Measurements from ENCODE around the gene ZHX3. TPM values are rescaled to one million over a fixed set of nuclear protein-coding genes. Genes with fewer than 3 reads are reported as not detected.
A peak's percentile ranks its signal among the peaks of the same experiment; 100 is the strongest.

Gene ZHX3
- total and polyA plus RNA-seq, 2 of the 13 experiments (the other 11 are each of a cell fraction or from before 2014, with no cell fraction given), result 8.4 to 11.7 TPM

DNA sequence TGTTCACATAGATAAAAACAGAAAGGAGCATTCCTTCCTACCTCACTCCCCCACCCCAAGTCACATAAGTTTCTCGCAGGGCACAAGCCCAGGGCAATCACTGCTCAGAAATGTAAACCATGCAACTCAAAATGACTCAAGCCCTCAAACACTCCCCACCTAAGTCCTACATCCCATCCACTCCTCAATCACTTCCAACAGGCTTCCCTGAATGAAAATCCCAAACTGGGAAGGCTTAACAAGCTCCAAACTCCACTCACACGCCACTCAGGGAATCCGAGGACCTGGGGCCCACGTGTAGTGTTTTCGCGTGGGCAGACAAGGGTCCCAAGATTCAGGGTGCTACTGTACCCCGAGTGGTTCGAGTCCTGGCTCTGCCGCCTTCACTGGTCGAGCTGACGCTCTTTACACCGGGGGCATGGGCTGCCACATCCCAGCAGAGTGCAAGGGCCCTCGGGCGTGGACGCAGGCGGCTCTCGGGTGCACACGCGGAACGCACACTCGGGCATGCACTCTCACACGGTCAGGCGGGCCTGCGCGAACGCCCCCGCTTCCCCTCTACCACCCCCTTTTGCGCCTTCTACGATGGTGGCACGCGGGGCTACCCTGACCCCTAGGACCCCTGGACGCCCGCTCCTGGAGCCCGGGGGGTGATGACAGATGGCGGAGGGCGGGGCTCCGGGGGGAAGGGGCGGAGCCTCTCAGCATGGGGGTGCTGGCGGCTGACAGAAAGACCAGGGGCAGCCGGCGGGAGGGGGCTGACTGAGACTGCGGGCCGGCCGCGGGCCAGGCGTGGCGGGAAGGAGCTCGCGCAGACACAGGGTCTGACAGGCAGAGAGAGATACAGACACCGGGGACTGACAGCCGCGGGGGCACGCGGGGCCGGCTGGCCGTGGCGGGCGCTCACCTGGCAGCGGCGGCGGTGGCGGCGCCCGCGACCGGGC is 657 bp downstream of the ZHX3 start (continued):
- TF ChIP-seq, protein P1, sequence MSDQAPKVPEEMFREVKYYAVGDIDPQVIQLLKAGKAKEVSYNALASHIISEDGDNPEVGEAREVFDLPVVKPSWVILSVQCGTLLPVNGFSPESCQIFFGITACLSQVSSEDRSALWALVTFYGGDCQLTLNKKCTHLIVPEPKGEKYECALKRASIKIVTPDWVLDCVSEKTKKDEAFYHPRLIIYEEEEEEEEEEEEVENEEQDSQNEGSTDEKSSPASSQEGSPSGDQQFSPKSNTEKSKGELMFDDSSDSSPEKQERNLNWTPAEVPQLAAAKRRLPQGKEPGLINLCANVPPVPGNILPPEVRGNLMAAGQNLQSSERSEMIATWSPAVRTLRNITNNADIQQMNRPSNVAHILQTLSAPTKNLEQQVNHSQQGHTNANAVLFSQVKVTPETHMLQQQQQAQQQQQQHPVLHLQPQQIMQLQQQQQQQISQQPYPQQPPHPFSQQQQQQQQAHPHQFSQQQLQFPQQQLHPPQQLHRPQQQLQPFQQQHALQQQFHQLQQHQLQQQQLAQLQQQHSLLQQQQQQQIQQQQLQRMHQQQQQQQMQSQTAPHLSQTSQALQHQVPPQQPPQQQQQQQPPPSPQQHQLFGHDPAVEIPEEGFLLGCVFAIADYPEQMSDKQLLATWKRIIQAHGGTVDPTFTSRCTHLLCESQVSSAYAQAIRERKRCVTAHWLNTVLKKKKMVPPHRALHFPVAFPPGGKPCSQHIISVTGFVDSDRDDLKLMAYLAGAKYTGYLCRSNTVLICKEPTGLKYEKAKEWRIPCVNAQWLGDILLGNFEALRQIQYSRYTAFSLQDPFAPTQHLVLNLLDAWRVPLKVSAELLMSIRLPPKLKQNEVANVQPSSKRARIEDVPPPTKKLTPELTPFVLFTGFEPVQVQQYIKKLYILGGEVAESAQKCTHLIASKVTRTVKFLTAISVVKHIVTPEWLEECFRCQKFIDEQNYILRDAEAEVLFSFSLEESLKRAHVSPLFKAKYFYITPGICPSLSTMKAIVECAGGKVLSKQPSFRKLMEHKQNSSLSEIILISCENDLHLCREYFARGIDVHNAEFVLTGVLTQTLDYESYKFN (CRISPR knock-in tag; conservative IDR thresholded peaks at IDR 0.05), result no peak
- TF ChIP-seq SCMH1 (CRISPR knock-in tag; IDR thresholded peaks at IDR 0.05; ENCODE audit: borderline replicate concordance) (no peak), GFI1 (CRISPR knock-in tag; IDR thresholded peaks at IDR 0.05; ENCODE audit: borderline replicate concordance) (peak; percentile 88), ZNF230 (CRISPR knock-in tag; IDR thresholded peaks at IDR 0.05) (0 out of 2 replicates have a peak, but pooled peaks have one; percentile 37), ZNF30 (CRISPR knock-in tag; IDR thresholded peaks at IDR 0.05) (peak; percentile 72; the same call in 1 of the 2 replicates), SNAPC4 (CRISPR knock-in tag; IDR thresholded peaks at IDR 0.05) (no peak), TBX2 (CRISPR knock-in tag; IDR thresholded peaks at IDR 0.05; ENCODE audit: borderline replicate concordance) (peak; percentile 73), ZBTB4 (CRISPR knock-in tag; IDR thresholded peaks at IDR 0.05; ENCODE audit: borderline replicate concordance) (0 out of 2 replicates have a peak, but pooled peaks have one; percentile 75), ZNF570 (CRISPR knock-in tag; IDR thresholded peaks at IDR 0.05; ENCODE audit: borderline replicate concordance) (no peak), HCFC1 (IDR thresholded peaks at IDR 0.05; ENCODE audit: low read depth, low read length) (no peak), ZNF552 (CRISPR knock-in tag; IDR thresholded peaks at IDR 0.05; ENCODE audit: borderline replicate concordance) (peak; percentile 79; the same call in 1 of the 2 replicates), TOE1 (CRISPR knock-in tag; IDR thresholded peaks at IDR 0.05) (no peak; the same call in 1 of the 2 replicates), HNRNPH1 (optimal IDR thresholded peaks at IDR 0.05; ENCODE audit: low read depth, low read length) (no peak)
